CD8-positive, alpha-beta memory T cell (primary cell): Measurements from ENCODE around the gene HDAC5. TPM values are rescaled to one million over a fixed set of nuclear protein-coding genes. Genes with fewer than 3 reads are reported as not detected.
"Not testable (repeated sequence)": the region's sequence is repeated elsewhere in the genome, so short reads cannot be mapped to it uniquely, and the experiment has no call there.

Experiments
- CTCF ChIA-PET: fragments of 350-600 bp; sonication (Branson Sonifier 250); formaldehyde crosslinking; loops from one replicate; lab custom pipeline; 2021; ENCODE audit warnings: antibody characterized with exemption; lab: Charles Lee
- POLR2A ChIA-PET: fragments of 350-600 bp; sonication (Branson Sonifier 250); formaldehyde crosslinking; loops from one replicate; lab custom pipeline; 2021; ENCODE audit warnings: antibody characterized with exemption; lab: Charles Lee
- DNase-seq, 5 donors: peaks; one replicate each; pipeline versions ENCODE4 v3.0.0 to v3.0.0-alpha.2; 2020 to 2022; ENCODE audit warnings: mixed read lengths in 1 of 5
- H3K27ac ChIP-seq: one replicate; pipeline ENCODE4 v1.7.0; 2013; ENCODE audit warnings: low read depth, mild to moderate bottlenecking, low read length, moderate library complexity
- H3K27me3 ChIP-seq: 2 replicates; pipeline ENCODE4 v1.7.0; 2013; ENCODE audit warnings: low read length, mild to moderate bottlenecking; ENCODE audit not compliant: insufficient read depth, poor library complexity, severe bottlenecking
- H3K36me3 ChIP-seq: 2 replicates; pipeline ENCODE4 v1.7.0; 2013; ENCODE audit warnings: mild to moderate bottlenecking, low read length, moderate library complexity; ENCODE audit not compliant: insufficient read depth
- H3K4me1 ChIP-seq: 2 replicates; pipeline ENCODE4 v1.7.0; 2013; ENCODE audit warnings: mild to moderate bottlenecking, low read length, moderate library complexity; ENCODE audit not compliant: insufficient read depth
- H3K4me3 ChIP-seq: 2 replicates; pipeline ENCODE4 v1.7.0; 2013; ENCODE audit warnings: mild to moderate bottlenecking, low read length
- H3K9me3 ChIP-seq: 2 replicates; pipeline ENCODE4 v1.7.0; 2013; ENCODE audit warnings: mild to moderate bottlenecking, low read length
- H3K27ac Mint-ChIP-seq, 8 donors: one replicate each; pipeline ENCODE4 v1.8.0; 2020 to 2021; ENCODE audit warnings: mixed read lengths in 8 of 8, mild to moderate bottlenecking in 6 of 8, inconsistent platforms in 3 of 8, moderate library complexity in 3 of 8
- H3K27me3 Mint-ChIP-seq, 2 donors: one replicate each; pipeline ENCODE4 v1.8.0; 2020 to 2021; ENCODE audit warnings: mixed read lengths in 2 of 2, mild to moderate bottlenecking in 1 of 2, moderate library complexity in 1 of 2
- H3K36me3 Mint-ChIP-seq, 3 donors: one replicate each; pipeline ENCODE4 v1.8.0; 2020 to 2021; ENCODE audit warnings: mixed read lengths in 3 of 3, inconsistent platforms in 1 of 3, mild to moderate bottlenecking in 1 of 3
- H3K4me1 Mint-ChIP-seq, 3 donors: one replicate each; pipeline ENCODE4 v1.8.0; 2020 to 2021; ENCODE audit warnings: mixed read lengths in 3 of 3, inconsistent platforms in 1 of 3, mild to moderate bottlenecking in 1 of 3
- H3K4me3 Mint-ChIP-seq, 7 donors: one replicate each; pipeline ENCODE4 v1.8.0; 2020 to 2021; ENCODE audit warnings: mixed read lengths in 7 of 7, mild to moderate bottlenecking in 6 of 7, moderate library complexity in 4 of 7, inconsistent platforms in 2 of 7
- H3K9me3 Mint-ChIP-seq, 5 donors: one replicate each; pipeline ENCODE4 v1.8.0; 2020 to 2022; ENCODE audit warnings: mixed read lengths in 5 of 5, mild to moderate bottlenecking in 3 of 5, moderate library complexity in 2 of 5, inconsistent platforms in 1 of 5
- polyA plus RNA-seq: library from polyadenylated mRNA; unstranded; fragments of 300-500 nt; fragmentation: Illumina TruSeq; gene quantifications from one replicate; pipeline ENCODE4 v1.2.3, GENCODE V29; 2021
- total RNA-seq, 2 experiments: library from RNA; stranded (reverse); gene quantifications; one replicate each; pipeline ENCODE4 v1.2.3, GENCODE V29; 2021

The HDAC5 gene
- total and polyA plus RNA-seq, 3 experiments from 2014 or later = 22.7 to 38.1 (median 24.2) TPM

DNA sequence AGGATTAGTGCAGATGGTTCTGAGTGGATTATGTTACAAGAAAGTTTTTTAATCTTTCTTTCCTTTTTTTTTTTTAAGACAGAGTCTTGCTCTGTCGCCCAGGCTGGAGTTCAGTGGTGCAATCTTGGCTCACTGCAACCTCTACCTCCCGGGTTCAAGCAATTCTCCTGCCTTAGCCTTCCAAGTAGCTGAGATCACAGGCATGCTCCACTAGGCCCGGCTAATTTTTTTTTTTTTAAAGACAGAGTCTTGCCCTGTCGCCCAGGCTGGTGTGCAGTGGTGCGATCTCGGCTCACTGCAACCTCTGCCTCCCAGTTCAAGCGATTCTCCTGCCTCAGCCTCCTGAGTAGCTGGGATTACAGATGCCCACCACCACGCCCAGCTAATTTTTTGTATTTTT, 20.5 kb upstream of the HDAC5 start:
- peaks cover 10 to 14% (median 12%) of the 10 kb centered on the region in 3 donors for H3K4me1 Mint-ChIP-seq
- H3K4me1 ChIP-seq = peaks cover 11% of the 10 kb centered on the region
- H3K27ac Mint-ChIP-seq = peak overlapping the region in 2 of 8 donors; percentile 13 to 93
- H3K27ac ChIP-seq, H3K9me3 ChIP-seq, H3K27me3 Mint-ChIP-seq, DNase-seq, H3K36me3 ChIP-seq, H3K9me3 Mint-ChIP-seq, H3K4me3 ChIP-seq, H3K27me3 ChIP-seq, H3K36me3 Mint-ChIP-seq: not testable (repeated sequence)
- CTCF ChIA-PET = interaction anchor here (1.2 kb wide), 1 partner anchor 16 kb away, joined by 3 read pairs; no protein-coding TSS in a partner anchor
- peak overlapping the region in 1 of 7 donors; percentile 18 for H3K4me3 Mint-ChIP-seq
- POLR2A ChIA-PET = interaction anchor here (0.6 kb wide), 1 partner anchor 171 kb away, joined by 3 read pairs; no protein-coding TSS in a partner anchor

DNA sequence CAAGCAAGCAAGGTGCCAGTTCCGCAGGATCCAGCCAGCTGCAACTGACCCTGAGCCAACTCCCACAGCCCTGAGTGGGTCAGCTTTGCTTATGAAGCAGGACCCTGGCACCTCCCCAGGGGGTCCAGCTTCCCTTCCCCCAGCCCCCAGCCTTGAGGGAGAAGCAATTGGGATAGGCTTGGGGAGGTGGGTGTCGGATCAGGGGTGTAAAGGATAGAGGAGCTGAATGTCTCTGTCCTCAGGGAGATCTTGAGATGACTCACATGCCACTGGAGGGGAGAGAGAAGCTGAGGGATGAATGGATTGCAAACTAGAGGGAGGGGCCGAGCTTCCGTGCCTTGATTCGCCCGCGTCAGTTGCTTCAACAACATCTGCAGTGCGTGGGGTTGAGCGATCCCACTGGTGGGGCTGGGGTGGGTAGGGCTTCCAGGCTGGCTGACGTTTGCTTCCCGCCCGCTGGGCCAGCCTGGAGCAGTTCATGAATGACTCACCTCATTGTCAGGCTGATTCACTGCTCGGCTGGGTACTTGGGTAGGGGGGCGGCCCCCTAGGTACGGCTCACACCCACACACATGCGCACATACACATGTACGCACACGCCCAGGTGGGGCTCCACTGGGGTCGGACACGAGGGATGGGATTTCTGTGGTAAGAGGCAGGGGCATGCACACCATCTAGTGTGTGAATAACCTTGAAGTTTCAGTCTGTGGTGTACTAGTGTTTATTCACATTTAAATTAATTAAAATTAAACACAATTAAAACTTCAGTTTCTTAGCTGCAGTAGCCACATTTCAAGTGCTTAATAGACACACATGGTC, 14.7 kb upstream of the HDAC5 start:
- Mint-ChIP-seq H3K27me3 (peaks cover 14 to 16% of the 10 kb centered on the region in 2 donors), H3K4me1 (peaks cover 11 to 19% (median 12%) of the 10 kb centered on the region in 3 donors), H3K9me3 (no peaks in the 10 kb centered on the region), H3K36me3 (no peaks in the 10 kb centered on the region), H3K4me3 (no peak overlapping the region), H3K27ac (peak overlapping the region in 1 of 8 donors; percentile 28)
- Histone ChIP-seq H3K27me3 (no peaks in the 10 kb centered on the region), H3K36me3 (no peaks in the 10 kb centered on the region), H3K4me1 (peaks cover 11% of the 10 kb centered on the region), H3K27ac (peak overlapping the region; percentile 43), H3K9me3 (no peaks in the 10 kb centered on the region), H3K4me3 (no peak overlapping the region)
- CTCF ChIA-PET = interaction anchor here (1.2 kb wide), 2 partner anchors 15 to 193 kb away, joined by 3 to 4 read pairs; partner anchors contain the start of gene HDAC5
- POLR2A ChIA-PET = no interaction called here
- peak in 1 of 5 donors; percentile 64 for DNase-seq

DNA sequence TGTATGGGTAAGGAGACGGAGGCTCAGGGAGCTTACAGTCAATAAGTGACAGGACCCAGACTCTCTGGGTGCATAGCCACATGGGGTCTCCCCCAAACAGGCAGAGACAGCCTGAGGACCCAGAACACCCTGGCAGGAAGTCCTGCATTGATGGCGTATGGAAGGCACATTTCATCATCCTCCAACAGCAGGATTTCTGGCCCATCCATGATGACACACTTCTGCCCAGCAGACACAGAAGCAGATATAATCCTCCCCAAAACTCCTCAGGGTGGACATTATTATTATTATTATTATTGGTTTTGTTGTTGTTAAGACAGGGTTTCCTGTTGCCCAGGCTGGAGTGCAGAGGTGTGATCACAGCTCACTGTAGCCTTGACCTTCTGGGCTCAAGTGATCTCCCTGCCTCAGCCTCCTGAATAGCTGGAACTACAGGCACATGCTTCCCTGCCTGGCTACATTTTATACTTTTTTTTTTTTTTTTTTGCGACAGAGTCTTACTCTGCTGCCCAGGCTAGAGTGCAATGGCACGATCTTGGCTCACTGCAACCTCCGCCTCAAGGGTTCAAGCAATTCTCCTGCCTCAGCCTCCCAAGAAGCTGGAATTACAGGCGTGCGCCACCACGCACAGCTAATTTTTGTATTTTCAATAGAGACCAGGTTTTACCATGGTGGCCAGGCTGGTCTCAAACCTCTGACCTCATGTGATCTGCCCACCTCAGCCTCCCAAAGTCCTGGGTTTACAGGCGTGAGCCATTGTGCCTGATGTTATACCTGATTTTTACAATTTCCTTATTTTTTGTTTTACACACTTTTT, 11.5 kb upstream of the HDAC5 start:
- DNase-seq = no peak
- no peaks in the 10 kb centered on the region for H3K27me3 ChIP-seq
- ChIA-PET CTCF (interaction anchor here (0.6 to 3.8 kb wide), 2 partner anchors 12 to 230 kb away, joined by 3 to 15 read pairs; partner anchors contain the start of gene HDAC5), POLR2A (interaction anchor here (0.7 kb wide), 1 partner anchor 192 kb away, joined by 8 read pairs; no protein-coding TSS in a partner anchor)
- H3K36me3 ChIP-seq = no peaks in the 10 kb centered on the region
- H3K4me1 Mint-ChIP-seq = peaks cover 0 to 6% (median 1%) of the 10 kb centered on the region in 3 donors
- no peaks in the 10 kb centered on the region for H3K4me1 ChIP-seq
- H3K27ac ChIP-seq = no peak overlapping the region
- peaks cover 11 to 16% of the 10 kb centered on the region in 2 donors for H3K27me3 Mint-ChIP-seq
- no peaks in the 10 kb centered on the region for H3K36me3 Mint-ChIP-seq
- no peaks in the 10 kb centered on the region for H3K9me3 ChIP-seq
- no peaks in the 10 kb centered on the region for H3K9me3 Mint-ChIP-seq
- H3K4me3 Mint-ChIP-seq = no peak overlapping the region
- H3K4me3 ChIP-seq = no peak overlapping the region
- H3K27ac Mint-ChIP-seq = no peak overlapping the region

DNA sequence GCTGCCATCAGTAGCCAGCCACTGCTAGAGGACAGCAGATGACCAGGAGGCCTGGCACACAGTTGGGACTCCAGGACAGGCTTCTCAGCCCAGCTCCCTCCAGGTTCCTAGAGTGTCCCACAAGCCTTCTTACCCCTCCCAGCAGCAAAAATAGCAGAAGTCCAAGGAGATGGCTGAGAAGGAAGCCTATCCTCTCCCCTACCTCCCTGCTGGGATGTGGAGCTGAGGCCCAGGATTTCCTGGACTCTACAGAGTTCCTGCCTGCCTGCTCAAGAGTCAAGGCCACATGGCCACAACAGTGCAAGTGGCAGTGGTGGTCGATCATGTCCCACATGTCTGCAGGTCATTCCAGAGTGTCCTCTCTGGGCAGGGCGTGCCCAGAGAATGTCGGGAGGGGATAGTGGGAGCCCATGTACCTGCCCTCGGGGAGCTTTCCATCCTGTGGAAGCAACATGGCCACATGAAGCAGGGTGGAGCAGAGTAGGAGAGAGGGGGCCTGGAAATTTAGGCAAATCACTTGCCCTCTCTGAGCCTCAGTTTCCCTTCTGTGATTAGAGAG, 10.6 kb upstream of the HDAC5 start:
- H3K4me3 Mint-ChIP-seq = no peak overlapping the region
- Histone ChIP-seq H3K4me3 (no peak overlapping the region), H3K36me3 (no peaks in the 10 kb centered on the region), H3K4me1 (no peaks in the 10 kb centered on the region), H3K9me3 (no peaks in the 10 kb centered on the region), H3K27ac (no peak overlapping the region), H3K27me3 (no peaks in the 10 kb centered on the region)
- ChIA-PET POLR2A (no interaction called here), CTCF (interaction anchor here (3.8 kb wide), 1 partner anchor 11 kb away, joined by 15 read pairs; the partner anchor contains the start of gene HDAC5)
- no peaks in the 10 kb centered on the region for H3K36me3 Mint-ChIP-seq
- H3K4me1 Mint-ChIP-seq = peaks cover 0 to 6% (median 1%) of the 10 kb centered on the region in 3 donors
- peaks cover 11 to 18% of the 10 kb centered on the region in 2 donors for H3K27me3 Mint-ChIP-seq
- H3K9me3 Mint-ChIP-seq = no peaks in the 10 kb centered on the region
- H3K27ac Mint-ChIP-seq = no peak overlapping the region
- no peak for DNase-seq

DNA sequence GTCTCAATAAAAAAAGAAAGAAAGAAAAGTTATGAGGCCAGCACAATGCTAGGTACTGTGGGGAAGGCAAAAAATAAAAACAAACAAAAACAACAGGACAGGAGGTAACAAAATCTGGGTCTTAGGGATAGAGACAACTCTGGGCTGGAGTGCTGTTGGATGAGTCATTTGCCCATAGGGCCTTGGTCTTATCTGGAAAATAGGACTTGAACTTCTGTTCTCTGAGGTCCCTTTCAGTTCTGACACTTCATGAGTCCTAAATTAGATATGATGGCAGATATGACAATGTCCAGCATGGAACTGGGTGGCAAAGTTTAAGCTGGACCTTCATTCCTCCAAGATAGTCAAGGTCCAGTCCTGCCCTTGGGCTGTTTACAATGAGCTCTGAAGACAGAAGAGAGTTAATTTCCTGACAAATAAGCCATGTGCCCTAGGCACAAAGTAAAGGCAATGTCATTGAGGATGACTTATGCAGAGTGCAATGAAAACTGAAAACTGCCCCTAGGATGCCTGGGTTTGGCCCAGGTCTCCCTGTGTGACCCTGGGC, 8.9 kb upstream of the HDAC5 start:
- no peak for DNase-seq
- H3K36me3 ChIP-seq = no peaks in the 10 kb centered on the region
- Mint-ChIP-seq H3K36me3 (no peaks in the 10 kb centered on the region), H3K4me3 (no peak overlapping the region), H3K27me3 (peaks cover 4 to 7% of the 10 kb centered on the region in 2 donors), H3K9me3 (no peaks in the 10 kb centered on the region), H3K4me1 (peaks cover 0 to under 1% (median 0%) of the 10 kb centered on the region in 3 donors), H3K27ac (no peak overlapping the region)
- no peak overlapping the region for H3K4me3 ChIP-seq
- POLR2A ChIA-PET = interaction anchor here (0.7 kb wide), 1 partner anchor 13 kb away, joined by 3 read pairs; no protein-coding TSS in a partner anchor
- H3K27ac ChIP-seq = no peak overlapping the region
- CTCF ChIA-PET = interaction anchor here (1.3 to 3.8 kb wide), 3 partner anchors 9 to 199 kb away, joined by 3 to 15 read pairs (median 6); partner anchors contain the start of gene HDAC5
- H3K27me3 ChIP-seq = no peaks in the 10 kb centered on the region
- no peaks in the 10 kb centered on the region for H3K4me1 ChIP-seq
- H3K9me3 ChIP-seq = no peaks in the 10 kb centered on the region

DNA sequence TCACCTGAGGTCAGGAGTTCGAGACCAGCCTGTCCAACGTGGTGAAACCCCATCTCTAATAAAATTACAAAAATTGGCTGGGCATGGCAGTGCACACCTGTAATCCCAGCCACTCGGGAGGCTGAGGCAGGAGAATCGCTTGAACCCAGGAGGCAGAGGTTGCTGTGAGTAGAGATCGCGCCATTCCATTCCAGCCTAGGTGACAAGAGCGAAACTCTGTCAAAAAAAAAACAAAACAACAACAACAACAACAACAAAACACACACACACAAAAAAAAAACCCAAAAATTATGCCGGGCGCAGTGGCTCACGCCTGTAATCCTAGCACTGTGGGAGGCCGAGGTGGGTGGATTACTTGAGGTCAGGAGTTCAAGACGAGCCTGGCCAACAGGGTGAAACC, 7.9 kb upstream of the HDAC5 start:
- H3K36me3 ChIP-seq, H3K4me3 Mint-ChIP-seq, H3K9me3 ChIP-seq, DNase-seq, H3K27ac Mint-ChIP-seq, H3K27me3 ChIP-seq, H3K9me3 Mint-ChIP-seq, H3K27me3 Mint-ChIP-seq, H3K27ac ChIP-seq, H3K36me3 Mint-ChIP-seq, POLR2A ChIA-PET, H3K4me1 Mint-ChIP-seq, H3K4me3 ChIP-seq, H3K4me1 ChIP-seq: not testable (repeated sequence)
- CTCF ChIA-PET = interaction anchor here (3.8 kb wide), 1 partner anchor 8 kb away, joined by 15 read pairs; the partner anchor contains the start of gene HDAC5

DNA sequence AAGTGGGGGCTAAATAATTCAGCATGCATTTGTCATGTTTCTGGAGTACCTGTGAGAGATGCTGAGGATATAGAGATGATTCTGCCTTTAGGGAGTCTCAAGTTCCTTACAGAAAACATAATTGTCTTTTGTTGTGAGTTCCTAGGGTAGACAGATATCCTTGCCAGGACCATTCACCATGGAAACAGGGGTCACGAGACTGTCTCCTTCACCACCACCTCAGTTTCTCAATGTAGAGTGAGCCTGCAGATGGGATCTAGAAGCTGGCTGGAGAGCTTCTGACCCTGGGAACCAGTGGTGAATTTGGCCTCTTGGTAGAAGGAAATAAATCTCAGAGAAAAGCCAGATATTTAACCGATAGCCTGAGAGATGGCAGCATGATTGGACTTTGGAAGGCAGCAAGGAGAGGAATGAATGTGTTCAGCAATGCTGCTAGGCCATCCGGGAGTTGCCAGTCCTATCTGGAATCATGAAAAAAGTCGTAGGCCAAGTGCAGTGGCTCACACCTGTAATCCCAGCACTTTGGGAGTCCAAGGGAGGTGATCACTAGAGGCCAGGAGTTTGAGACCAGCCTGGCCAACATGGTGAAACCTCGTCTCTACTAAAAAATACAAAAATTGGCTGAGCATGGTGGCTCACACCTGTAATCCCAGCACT, 7.4 kb upstream of the HDAC5 start:
- Mint-ChIP-seq H3K4me1 (no peaks in the 10 kb centered on the region), H3K36me3 (no peaks in the 10 kb centered on the region), H3K27ac (no peak overlapping the region), H3K9me3 (no peaks in the 10 kb centered on the region), H3K27me3 (peaks cover 3 to 6% of the 10 kb centered on the region in 2 donors), H3K4me3 (peak overlapping the region in 1 of 7 donors; percentile 18)
- H3K4me1 ChIP-seq = no peaks in the 10 kb centered on the region
- POLR2A ChIA-PET = no interaction called here
- H3K9me3 ChIP-seq = no peaks in the 10 kb centered on the region
- H3K27me3 ChIP-seq = no peaks in the 10 kb centered on the region
- H3K36me3 ChIP-seq = no peaks in the 10 kb centered on the region
- CTCF ChIA-PET = no interaction called here
- DNase-seq = no peak
- H3K27ac ChIP-seq = no peak overlapping the region
- no peak overlapping the region for H3K4me3 ChIP-seq
